CD4-positive, alpha-beta T cell treated with Interleukin-10 for 1 hour (primary cell): ENCODE measurements around the gene PCDHGA11.
"Not testable (repeated sequence)": the region's sequence is repeated elsewhere in the genome, so short reads cannot be mapped to it uniquely, and the experiment has no call there.

Experiments
- DNase-seq: peaks from one replicate; pipeline ENCODE4 v3.0.0-alpha.2; 2020

The PCDHGA11 gene

DNA sequence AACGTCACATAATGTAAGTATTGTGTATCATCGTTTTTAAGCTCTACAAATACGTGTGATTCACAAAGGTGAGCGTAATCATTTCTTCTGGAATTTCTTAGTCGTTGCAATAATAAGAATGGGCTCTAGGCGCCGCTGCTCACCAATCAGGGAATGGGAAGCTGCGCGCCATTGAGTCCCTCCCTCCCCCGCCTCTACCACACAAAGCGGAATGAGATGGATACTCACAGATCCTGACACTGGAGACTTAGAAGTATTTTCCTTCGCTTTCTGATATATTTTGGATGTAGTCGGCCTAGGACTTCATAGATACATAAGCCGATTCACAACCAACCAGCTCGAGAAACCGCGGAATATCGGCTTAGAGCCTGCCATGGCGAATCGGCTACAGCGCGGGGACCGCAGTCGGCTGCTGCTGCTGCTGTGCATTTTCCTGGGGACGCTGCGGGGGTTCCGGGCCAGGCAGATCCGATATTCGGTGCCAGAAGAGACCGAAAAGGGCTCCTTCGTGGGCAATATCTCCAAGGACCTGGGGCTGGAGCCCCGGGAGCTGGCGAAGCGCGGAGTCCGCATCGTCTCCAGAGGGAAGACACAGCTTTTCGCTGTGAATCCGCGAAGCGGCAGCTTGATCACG, at the start of gene PCDHGA11:
TSS of gene PCDHGA11 (plus strand) at position 197 of the 634 bp plus-strand sequence. CDS start at position 374, 177 bp downstream.
- DNase-seq = peak; percentile 52

DNA sequence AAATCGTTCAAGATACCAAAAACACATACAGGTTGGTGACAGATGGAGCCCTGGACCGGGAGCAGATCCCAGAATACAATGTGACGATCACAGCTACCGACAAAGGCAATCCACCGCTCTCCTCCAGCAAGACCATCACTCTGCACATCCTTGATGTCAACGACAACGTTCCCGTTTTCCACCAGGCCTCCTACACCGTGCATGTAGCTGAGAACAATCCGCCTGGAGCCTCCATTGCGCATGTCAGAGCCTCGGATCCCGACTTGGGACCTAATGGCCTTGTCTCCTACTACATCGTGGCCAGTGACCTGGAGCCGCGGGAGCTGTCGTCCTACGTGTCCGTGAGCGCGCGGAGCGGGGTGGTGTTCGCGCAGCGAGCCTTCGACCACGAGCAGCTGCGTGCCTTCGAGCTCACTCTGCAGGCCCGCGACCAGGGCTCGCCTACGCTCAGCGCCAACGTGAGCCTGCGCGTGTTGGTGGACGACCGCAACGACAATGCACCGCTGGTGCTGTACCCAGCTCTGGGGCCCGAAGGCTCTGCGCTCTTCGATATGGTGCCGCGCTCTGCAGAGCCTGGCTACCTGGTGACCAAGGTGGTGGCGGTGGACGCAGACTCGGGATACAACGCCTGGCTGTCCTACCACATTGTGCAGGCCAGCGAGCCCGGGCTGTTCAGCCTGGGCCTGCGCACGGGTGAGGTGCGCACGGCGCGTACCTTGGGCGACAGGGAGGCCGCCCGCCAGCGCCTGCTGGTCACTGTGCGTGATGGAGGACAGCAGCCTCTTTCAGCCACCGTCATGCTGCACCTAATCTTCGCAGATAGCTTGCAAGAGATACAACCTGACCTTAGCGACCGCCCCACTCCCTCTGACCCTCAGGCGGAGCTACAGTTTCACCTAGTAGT, 49.0 kb upstream of the PCDHGA11 start:
- DNase-seq = no peak

DNA sequence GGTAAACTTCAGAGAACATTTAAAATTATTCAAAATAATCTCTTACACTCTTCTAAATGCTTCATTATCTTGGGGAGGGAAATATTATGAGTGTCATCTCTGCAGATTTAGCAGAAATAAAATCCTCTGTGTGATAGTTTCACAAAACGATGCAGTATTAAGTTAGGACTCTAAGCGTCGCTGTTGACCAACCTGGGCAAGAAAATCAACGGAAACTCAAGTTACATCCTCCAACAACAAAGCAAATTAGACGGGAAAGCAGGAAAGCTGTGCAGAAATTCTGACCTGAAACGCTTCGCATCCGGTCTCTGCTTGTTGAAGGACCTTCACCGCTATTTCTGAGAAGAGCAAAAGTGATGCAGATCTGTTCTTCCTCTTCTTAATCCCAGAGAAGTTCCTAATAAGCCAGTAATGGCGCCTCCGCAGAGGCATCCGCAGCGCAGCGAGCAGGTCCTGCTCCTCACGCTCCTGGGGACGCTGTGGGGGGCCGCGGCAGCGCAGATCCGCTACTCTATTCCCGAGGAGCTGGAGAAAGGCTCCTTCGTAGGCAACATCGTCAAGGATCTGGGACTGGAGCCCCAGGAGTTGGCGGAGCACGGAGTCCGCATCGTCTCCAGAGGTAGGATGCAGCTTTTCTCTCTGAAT, 47.1 kb upstream of the PCDHGA11 start, which contains the start of gene PCDHGA6:
TSS of gene PCDHGA6 (plus strand) at position 219 of the 645 bp plus-strand sequence. CDS start at position 412, 193 bp downstream.
- DNase-seq = peak; percentile 12

DNA sequence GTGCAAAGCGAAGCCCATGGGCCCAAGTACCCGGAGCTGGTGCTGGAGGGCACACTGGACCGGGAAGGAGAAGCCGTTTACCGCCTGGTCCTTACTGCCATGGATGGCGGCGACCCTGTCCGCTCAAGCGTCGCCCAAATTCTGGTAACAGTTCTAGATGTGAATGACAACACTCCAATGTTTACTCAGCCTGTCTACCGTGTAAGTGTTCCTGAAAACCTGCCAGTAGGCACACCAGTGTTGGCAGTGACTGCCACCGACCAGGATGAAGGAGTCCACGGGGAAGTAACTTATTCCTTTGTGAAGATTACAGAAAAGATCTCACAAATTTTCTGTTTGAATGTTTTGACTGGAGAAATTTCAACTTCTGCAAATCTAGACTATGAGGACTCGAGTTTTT, 46.2 kb upstream of the PCDHGA11 start:
- no peak for DNase-seq

DNA sequence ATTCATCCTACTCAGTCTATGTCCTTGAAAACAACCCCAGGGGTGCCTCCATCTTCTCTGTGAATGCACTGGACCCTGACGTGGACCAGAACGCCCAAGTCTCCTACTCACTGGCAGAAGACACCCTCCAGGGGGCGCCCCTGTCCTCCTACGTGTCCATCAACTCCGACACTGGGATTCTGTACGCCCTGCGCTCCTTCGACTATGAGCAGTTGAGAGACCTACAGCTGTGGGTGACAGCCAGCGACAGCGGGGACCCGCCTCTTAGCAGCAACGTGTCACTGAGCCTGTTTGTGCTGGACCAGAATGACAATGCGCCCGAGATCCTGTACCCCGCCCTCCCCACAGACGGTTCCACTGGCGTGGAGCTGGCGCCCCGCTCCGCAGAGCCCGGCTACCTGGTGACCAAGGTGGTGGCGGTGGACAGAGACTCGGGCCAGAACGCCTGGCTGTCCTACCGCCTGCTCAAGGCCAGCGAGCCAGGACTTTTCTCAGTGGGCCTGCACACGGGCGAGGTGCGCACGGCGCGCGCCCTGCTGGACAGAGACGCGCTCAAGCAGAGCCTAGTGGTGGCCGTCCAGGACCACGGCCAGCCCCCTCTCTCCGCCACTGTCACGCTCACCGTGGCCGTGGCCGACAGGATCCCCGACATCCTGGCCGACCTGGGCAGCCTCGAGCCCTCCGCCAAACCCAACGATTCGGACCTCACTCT, 45.3 kb upstream of the PCDHGA11 start:
- not testable (repeated sequence) for DNase-seq

DNA sequence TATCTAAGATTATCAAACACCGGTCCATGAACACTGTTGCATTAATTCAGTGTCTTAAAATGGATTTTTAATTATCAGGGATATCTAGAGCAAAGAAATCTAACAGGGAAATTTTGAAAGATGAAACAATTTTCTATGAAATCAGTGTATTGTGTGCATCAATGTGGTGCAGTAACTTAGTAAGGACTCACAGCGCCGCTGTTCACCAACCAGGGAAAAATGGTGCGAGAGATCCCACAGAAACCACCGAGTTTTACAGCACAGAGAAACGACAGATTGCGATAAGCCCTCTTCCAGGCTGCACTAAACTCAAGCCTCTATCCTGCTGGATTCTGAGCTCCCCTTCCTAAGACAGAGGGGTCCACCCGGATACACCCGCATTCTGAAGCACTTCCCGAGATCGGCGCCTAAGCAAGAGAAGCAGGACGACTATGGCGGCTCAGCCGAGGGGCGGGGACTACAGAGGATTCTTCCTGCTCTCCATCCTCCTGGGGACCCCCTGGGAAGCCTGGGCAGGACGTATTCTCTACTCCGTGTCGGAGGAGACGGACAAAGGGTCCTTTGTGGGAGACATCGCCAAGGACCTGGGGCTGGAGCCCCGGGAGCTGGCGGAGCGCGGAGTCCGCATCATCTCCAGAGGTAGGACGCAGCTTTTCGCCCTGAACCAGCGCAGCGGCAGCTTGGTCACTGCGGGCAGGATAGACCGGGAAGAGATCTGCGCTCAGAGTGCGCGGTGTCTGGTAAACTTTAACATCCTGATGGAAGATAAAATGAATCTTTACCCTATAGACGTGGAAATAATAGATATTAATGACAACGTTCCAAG, 38.2 kb upstream of the PCDHGA11 start, which contains the start of gene PCDHGA7:
TSS of gene PCDHGA7 (plus strand) at position 274 of the 826 bp plus-strand sequence. CDS start at position 432, 158 bp downstream.
- no peak for DNase-seq

DNA sequence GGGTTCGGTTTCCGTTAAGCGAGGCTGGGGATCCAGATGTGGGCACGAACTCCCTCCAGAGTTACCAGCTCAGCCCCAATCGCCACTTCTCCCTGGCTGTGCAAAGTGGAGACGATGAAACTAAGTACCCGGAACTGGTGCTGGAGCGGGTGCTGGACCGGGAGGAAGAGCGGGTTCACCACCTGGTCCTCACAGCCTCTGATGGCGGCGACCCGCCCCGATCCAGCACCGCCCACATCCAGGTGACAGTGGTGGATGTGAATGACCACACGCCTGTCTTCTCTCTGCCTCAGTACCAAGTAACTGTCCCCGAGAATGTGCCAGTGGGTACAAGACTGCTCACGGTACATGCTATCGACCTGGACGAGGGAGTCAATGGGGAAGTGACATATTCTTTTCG, 37.5 kb upstream of the PCDHGA11 start:
- DNase-seq = no peak

DNA sequence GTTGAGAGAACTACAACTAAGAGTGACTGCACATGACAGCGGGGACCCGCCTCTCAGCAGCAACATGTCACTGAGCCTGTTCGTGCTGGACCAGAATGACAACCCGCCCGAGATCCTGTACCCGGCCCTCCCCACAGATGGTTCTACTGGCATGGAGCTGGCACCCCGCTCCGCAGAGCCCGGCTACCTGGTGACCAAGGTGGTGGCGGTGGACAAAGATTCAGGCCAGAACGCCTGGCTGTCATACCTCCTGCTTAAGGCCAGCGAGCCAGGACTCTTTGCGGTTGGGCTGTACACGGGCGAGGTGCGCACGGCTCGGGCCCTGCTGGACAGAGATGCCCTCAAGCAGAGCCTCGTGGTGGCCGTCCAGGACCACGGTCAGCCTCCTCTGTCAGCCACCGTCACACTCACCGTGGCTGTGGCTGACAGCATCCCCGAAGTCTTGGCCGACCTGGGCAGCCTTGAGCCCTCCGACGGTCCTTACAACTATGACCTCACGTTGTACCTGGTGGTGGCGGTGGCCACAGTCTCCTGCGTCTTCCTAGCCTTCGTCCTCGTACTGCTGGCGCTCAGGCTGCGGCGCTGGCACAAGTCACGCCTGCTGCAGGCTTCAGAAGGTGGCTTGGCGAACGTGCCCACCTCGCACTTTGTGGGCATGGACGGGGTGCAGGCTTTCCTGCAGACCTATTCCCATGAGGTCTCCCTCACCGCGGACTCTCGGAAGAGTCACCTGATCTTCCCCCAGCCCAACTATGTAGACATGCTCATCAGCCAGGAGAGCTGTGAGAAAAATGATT, 36.2 kb upstream of the PCDHGA11 start:
- DNase-seq = no peak

DNA sequence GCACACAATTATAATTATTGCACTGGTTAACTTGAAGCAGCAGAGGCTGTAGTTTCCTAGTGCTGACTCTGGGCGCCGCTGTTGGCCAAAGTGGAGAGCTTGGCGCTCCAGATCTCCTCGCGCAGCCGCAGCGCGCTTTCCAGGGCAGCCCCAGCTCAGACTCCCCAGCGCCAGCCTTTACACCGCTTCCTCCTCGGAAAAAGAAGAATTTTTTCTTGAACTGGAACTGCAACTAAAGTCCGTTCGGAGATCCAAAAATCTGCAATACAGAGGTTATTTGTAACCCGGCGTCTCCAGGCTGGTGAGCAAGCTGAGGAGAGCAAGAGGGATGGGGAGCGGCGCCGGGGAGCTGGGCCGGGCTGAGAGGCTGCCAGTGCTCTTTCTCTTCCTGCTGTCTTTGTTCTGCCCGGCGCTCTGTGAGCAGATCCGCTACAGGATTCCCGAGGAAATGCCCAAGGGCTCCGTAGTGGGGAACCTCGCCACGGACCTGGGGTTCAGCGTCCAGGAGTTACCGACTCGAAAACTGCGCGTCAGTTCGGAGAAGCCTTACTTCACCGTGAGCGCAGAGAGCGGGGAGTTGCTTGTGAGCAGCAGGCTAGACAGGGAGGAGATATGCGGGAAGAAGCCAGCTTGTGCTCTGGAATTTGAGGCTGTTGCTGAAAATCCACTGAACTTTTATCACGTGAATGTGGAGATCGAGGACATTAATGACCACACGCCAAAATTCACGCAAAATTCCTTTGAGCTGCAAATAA, 33.1 kb upstream of the PCDHGA11 start, which contains the start of gene PCDHGB4:
TSS of gene PCDHGB4 (plus strand) at position 142 of the 755 bp plus-strand sequence. CDS start at position 329, 187 bp downstream.
- DNase-seq = peak; percentile 42

DNA sequence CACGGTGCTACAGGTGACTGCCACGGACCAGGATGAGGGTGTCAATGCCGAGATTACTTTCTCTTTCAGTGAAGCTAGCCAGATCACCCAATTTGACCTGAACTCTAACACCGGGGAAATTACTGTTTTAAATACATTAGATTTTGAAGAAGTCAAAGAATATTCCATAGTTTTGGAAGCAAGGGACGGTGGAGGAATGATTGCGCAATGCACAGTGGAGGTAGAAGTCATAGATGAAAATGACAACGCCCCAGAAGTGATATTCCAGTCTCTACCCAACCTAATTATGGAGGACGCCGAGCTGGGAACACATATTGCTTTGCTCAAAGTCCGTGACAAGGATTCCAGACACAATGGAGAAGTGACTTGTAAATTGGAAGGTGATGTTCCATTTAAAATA, 32.2 kb upstream of the PCDHGA11 start:
- DNase-seq = no peak

DNA sequence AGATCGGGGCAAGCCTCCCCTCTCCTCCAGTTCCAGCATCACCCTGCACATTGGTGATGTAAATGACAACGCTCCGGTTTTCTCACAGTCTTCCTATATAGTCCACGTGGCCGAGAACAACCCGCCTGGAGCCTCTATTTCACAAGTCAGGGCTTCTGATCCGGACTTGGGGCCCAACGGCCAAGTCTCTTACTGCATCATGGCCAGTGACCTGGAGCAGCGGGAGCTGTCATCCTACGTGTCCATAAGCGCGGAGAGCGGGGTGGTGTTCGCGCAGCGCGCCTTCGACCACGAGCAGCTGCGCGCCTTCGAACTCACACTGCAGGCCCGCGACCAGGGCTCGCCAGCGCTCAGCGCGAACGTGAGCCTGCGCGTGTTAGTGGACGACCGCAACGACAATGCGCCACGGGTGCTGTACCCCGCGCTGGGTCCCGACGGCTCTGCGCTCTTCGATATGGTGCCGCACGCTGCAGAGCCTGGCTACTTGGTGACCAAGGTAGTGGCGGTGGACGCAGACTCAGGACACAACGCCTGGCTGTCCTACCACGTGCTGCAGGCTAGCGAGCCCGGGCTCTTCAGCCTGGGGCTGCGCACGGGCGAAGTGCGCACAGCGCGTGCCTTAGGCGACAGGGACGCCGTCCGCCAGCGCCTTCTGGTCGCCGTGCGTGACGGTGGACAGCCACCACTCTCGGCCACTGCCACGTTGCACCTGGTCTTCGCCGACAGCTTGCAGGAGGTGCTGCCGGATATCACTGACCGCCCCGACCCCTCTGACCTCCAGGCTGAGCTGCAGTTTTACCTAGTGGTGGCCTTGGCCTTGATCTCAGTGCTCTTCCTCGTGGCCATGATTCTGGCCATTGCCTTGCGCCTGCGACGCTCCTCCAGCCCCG, 31.5 kb upstream of the PCDHGA11 start:
- no peak for DNase-seq

DNA sequence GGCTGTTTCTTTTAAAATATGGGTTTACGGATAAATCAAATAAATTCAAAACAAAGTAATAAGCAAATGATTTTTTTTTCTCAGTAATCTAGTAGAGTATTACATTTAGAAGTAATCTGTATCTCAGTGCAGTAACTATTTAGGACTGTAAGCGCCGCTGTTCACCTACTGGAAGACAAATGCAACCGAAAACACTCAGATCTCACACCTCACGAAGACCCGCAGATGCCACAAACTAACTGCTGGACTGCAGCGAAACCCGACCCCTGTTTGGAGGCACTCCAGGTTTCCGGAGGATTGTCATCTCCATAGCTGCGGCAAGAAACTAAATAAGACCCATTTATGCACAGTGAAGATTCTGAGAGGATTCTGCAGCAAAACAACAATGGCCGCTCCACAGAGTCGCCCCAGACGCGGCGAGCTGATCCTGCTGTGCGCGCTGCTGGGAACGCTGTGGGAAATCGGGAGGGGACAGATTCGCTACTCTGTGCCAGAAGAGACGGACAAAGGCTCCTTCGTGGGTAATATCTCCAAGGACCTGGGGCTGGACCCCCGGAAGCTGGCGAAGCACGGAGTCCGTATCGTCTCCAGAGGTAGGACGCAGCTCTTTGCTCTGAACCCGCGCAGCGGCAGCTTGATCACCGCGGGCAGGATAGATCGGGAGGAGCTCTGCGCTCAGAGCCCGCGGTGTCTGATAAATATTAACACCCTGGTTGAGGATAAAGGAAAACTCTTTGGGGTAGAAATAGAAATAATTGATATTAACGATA, 28.2 kb upstream of the PCDHGA11 start, which contains the start of gene PCDHGA8:
TSS of gene PCDHGA8 (plus strand) at position 205 of the 770 bp plus-strand sequence. CDS start at position 386, 181 bp downstream.
- no peak for DNase-seq

DNA sequence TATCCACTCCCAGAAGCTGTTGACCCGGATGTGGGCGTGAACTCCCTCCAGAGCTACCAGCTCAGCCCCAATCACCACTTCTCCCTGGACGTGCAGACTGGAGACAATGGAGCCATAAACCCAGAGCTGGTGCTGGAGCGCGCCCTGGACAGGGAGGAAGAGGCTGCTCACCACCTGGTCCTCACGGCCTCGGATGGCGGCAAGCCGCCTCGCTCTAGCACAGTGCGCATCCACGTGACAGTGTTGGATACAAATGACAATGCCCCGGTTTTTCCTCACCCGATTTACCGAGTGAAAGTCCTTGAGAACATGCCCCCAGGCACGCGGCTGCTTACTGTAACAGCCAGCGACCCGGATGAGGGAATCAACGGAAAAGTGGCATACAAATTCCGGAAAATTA, 27.6 kb upstream of the PCDHGA11 start:
- DNase-seq = no peak

DNA sequence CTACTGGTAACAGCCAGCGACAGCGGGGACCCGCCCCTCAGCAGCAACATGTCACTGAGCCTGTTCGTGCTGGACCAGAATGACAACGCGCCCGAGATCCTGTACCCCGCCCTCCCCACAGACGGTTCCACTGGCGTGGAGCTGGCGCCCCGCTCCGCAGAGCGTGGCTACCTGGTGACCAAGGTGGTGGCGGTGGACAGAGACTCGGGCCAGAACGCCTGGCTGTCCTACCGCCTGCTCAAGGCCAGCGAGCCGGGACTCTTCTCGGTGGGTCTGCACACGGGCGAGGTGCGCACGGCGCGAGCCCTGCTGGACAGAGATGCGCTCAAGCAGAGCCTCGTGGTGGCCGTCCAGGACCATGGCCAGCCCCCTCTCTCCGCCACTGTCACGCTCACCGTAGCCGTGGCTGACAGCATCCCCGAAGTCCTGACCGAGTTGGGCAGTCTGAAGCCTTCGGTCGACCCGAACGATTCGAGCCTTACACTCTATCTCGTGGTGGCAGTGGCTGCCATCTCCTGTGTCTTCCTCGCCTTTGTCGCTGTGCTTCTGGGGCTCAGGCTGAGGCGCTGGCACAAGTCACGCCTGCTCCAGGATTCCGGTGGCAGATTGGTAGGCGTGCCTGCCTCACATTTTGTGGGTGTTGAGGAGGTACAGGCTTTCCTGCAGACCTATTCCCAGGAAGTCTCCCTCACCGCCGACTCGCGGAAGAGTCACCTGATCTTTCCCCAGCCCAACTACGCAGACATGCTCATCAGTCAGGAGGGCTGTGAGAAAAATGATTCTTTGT, 26.3 kb upstream of the PCDHGA11 start:
- not testable (repeated sequence) for DNase-seq

DNA sequence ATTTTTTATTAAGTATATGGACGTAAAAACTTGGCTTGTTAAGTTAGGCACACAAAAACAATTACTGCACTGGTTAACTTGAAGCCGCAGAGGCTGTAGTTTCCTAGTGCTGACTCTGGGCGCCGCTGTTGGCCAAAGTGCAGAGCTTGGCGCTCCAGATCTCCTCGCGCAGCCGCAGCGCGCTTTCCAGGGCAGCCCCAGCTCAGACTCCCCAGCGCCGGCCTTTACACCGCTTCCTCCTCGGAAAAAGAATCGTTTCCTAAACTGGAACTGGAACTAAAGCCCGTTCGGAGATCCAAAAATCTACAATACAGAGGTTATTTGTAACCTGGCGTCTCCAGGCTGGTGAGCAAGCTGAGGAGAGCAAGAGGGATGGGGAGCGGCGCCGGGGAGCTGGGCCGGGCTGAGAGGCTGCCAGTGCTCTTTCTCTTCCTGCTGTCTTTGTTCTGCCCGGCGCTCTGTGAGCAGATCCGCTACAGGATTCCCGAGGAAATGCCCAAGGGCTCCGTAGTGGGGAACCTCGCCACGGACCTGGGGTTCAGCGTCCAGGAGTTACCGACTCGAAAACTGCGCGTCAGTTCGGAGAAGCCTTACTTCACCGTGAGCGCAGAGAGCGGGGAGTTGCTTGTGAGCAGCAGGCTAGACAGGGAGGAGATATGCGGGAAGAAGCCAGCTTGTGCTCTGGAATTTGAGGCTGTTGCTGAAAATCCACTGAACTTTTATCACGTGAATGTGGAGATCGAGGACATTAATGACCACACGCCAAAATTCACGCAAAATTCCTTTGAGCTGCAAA, 22.9 kb upstream of the PCDHGA11 start, which contains the start of gene PCDHGB5:
TSS of gene PCDHGB5 (plus strand) at position 192 of the 796 bp plus-strand sequence. CDS start at position 373, 181 bp downstream.
- DNase-seq = peak; percentile 44

DNA sequence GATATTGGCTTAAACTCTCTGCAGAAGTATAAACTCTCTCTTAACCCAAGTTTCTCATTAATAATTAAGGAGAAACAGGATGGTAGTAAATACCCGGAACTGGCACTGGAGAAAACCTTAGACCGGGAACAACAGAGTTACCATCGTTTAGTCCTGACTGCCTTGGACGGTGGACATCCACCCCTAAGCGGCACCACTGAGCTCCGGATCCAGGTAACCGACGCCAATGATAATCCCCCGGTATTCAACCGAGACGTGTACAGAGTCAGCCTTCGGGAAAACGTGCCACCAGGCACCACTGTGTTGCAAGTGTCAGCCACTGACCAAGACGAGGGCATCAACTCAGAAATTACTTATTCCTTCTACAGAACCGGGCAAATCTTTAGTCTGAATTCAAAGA, 22.2 kb upstream of the PCDHGA11 start:
- DNase-seq = no peak
